OCI-M2 (cell line): Measurements from ENCODE around the gene KDM1B.

ENCODE experiments used
- DNase-seq: peaks from one replicate; lab custom pipeline; 2025; ENCODE audit not compliant: unreplicated experiment; lab: John Stamatoyannopoulos, UW

Gene KDM1B

DNA sequence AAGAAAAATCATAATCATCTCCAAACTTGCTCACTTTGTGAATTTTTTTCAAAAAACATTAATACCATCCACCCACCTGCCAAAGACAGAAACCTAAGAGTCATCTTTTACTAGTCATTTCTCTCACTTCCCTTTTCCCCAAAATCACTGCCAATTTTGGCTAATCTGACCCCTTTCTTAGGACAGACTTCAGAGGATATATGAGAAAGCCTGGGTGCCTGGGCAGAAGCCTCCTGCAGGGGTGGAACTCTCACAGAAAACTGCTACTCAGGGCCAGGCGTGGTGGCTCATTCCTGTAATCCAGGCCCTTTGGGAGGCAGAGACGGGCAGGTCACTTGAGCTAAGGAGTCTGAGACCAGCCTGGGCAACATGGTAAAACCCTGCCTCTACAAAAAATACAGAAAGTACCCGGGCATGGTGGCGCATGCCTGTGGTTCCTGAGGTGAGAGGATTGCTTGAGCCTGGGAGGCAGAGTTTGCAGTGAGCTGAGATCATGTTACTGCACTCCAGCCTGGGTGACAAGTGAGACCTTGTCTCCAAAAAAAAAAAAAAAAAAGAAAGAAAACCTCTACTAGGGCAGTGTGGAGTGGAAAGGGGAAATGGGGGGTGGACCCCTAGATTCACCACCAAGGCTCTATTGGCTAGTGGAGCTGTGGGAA, 105.4 kb downstream of the KDM1B start:
- DNase-seq, result no peak

DNA sequence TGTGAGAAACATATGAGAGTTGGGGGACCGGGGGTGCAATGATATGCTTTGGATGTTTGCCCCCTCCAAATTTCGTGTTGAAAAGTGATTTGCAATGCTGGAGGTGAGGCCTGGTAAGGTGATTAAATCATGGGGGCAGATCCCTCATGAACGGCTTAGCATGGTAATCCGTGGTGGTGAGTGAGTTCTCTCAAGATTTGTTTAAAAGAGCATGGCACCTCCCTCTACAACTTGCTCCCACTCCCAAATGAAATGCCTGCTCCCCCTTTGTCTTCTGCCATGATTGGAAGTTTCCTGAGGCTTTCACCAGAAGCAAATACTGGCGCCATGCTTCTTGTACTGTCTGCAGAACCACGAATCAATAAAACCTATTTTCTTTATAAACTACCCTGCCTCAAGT, 106.7 kb downstream of the KDM1B start:
- DNase-seq, result no peak

DNA sequence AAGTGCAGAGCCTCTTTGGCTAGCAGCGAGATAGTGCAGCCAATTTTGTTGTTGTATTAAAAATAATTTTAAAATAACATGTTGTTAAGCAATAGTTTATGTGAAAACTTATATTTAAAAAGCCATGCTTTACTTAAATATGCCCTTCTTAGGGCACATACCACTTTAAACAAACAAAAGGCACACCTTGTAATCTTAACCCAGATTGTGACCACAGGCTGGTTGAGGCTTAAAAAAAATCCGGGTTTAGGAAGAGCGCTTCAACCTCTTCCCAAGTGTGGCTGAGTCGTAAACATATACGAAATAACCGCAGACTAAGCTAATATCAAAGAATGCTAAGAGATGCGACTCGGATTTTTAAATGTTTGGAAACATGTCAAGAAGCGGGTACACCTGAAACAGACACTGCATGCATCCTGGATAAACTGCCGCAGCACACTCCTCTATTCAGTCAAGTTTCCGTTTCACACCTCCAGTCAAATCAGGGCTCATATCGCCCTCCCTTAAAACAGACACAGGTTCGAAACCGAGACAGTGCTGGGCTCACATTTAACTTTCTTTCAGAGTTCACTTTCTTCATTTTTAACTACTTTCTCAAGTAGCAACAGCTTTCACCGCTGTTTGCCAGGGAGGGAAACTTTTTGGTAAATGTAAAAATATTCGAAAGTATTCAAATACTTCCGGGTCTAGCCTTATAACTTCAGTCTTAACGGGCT, 107.6 kb downstream of the KDM1B start:
- no peak for DNase-seq

DNA sequence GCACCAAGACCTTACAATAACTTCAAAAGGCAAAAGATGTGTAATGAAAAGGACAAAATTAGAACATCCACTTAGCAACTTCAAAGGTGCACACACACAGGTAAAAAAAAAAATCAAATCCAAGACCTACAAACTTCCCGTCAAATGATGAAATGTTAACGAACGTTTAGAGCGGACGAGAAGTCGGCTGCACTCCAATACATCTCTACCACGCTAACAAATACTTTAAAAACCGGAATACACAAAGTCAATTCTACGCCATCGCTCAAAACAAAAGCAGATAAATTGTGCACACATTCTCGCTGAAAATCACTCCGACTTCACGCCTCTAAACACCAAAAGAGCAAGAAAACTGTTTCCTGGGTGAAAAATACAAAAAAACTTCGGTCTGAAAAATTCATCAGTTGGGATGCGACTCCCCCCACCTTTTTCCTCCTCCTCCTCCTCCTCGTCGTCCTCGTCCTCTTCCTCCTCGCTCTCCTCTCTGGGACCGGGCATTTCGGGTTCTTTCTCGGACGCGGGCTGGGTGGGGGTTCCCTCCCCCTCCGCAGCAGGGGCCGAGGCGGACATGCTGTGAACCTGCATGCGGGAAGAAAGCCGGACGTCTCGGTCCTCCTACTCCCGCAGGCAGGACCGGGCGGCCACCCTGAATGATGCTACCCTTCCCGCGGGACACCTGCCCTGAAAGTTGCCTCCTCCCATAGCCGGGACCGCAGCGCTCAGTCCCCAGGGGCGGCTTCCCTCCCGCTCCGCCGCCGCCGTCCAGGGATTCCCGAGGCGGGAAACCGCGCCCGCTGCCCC, 108.4 kb downstream of the KDM1B start:
- DNase-seq, result no peak

DNA sequence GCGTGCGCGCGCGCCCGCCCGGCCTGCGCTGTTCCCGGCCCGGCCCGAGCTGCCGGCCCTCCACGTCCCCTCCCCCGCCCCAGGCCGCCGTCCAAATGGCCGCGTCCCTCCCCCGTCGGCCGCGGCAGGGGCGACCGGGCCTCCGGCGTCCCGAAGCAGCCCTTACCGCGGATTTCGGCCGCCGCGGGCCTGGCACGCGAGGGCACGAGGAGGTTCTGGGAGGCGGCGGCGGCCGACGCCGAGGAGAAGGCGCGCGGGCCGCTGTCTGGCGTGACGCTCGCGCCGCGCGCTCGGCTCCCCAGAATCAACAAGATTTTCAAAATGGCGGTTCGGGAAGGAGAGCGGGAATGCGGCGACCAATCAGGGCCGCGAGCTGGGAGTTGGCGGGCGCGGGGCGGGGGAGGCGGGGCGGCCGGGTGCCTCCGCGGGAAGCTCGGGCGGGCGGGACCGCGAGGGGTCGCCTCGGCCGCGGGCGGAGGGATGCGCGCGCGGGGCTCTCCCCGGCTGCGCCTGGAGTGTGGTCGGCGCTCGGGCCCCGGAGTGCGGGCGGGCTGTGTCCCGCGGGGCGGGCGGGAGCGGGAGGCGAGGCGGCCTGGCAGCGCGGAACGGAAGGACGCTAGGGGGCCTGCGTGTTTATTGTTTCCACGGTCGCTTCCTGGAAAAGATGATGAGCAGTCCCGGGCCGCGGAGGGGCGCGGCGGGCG, 109.1 kb downstream of the KDM1B start, which contains the start of gene DEK:
Gene DEK, minus strand, starts transcription at position 312 of the 704 bp plus-strand sequence. CDS start 543 bp downstream, outside the sequence.
- DNase-seq, result peak; percentile 31

DNA sequence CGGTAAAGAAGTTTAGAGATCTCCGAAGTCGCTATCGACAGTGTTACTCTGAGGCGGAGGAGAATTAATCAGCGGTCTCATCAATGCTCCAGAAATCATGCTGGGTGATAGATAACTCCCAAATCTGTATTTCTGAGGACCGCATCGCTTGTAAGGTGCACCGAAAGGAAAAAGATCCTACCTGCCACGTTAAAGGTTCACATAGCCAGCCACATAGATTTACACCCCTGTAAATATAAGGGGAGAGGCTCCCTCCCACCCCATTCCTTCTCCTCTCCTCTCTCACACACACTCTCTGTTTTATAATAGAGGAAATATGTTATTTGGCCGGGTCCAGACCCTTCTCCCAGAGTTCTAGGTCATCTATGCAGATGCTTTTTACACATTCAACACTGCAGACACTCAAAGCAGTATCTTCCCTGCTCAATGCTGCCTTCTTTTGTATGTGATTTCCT, 109.7 kb downstream of the KDM1B start:
- no peak for DNase-seq

DNA sequence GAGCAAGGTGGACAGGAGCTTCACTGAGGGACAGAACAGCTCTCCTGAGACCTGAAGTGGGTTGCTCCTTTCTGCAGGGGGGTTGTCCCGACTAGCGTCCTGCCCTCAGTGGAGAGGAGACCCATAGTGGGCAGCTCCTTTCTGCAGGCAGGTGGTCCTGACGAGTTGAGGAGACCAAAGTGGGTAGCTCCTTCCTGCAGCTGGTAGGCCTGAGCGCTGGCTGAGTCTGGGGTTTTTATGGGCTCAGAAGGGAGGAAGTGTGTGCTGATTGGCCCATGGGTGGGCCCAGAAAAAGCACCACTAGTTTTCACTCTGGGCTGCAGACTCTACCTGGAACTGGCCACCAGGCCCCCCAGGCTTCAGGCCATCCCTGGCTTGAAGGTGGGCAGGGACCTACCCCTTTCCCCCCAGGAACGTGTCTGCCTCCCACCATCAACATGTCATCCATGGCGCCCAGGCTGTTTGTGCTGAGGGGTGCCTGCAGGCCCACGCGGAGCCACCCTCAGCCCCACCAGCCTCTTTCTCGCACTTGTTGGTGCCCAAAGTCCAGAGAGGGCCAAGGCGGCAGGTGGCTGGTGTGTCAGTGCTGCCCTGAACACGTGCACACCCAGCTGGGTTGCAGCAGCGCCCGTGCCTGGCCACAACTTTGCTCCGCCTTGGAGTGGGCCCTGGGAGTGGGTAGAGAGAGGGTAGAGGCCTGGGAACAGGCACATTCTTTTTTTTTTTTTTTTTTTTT, 110.7 kb downstream of the KDM1B start:
- DNase-seq, result no peak

DNA sequence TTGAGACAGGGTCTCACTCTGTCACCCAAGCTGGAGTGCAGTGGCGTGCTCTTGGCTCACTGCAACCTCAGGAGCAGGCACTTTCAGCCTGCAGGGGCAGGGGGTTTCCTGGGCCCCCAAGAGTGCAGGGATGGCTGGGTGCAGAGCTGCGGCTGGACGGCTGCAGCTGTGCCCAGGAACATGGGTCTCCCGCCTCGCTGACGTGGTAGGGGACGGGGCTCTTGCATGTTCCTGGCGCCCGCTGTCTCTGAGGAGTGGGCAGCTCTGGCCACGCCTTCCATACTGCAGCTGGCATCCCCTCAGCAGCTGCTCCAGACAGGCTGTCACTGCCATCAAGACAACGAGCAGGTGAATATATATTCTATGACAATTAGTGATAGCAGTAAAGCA, 111.3 kb downstream of the KDM1B start:
- no peak for DNase-seq

DNA sequence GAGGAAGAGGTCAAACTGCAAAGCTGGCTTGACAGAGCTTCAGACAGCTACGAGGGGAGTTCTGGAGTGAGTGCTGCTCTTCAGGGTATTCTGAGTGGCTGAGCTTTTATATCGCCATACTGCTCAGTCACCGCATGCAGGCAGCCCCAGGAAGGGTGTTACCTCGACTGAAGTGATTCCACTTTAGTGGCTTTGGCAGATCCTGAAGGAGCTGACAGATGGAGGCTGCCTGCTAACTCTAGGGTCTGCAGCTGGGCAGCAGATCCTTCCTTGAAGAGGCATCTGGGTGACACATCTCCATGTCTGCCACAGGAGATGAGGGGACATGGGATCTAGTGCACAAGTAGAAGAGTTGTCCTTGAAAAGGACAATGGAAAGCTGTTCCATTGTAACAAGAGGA, 112.8 kb downstream of the KDM1B start:
- no peak for DNase-seq

DNA sequence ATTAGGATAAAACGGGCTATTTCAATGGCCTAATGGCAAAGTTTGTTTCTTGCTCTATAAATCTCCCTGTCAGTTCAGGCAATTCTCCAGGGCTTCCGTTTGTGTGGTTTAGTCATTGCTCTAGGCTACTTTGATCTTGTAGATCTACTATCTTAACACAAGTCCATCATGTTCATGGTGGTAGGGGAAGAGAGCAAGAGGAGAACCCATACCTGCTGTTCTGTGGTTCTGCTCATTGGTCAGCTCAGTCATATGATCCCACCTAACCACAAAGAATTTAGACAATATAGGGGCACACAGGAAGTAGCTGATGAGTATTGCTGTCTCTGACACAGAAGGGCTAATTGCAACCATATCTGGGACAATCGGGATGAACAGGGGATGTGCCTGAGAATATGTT, 114.0 kb downstream of the KDM1B start:
- no peak for DNase-seq

DNA sequence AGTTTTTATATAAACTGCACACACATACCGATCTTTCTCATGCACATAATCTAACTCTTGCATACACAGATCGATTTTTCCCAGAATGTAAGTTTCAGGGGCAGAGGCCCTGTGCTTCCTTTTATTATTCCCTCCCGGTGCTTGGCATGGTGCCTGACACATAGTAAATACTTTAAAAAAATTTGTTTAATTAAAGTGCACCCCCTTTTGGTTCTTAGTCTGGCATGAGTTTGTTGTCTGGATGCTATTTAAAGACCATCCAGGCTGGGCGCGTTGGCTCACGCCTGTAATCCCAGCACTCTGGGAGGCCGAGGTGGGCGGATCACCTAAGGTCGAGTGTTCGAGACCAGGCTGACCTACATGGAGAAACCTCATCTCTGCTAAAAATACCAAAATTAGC, 114.5 kb downstream of the KDM1B start:
- no peak for DNase-seq

DNA sequence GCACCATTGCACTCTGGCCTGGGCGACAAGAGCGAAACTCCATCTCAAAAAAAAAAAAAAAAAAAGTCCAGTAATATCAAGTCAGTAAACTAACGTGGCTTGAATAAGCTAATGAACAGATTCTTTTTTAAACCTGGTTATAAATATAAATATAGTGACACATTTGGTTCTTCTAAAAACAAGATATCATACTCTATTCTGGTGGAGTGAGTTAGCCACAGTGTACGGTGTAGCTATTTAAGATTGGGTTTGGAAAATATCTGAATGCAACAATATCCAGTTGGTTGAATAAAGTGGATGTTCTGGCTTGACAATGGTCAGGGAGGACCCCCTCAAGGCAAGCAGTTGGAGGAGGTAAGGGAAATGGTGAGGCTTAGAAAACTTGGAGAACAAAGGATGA, 115.0 kb downstream of the KDM1B start:
- no peak for DNase-seq
